Kidney (tissue), 14 donors: ENCODE results near the gene TREML1. TPM values are rescaled to one million over a fixed set of nuclear protein-coding genes. Genes with fewer than 3 reads are reported as not detected.
"Not testable (repeated sequence)": the region's sequence is repeated elsewhere in the genome, so short reads cannot be mapped to it uniquely, and the experiment has no call there.

Source experiments
- DNase-seq, 5 donors: peaks; one replicate each; pipeline ENCODE4 v3.0.0-alpha.2; 2013 to 2020
- FAIRE-seq: peaks from 2 replicates; lab custom pipeline; 2012; peaks lifted over from hg19 to GRCh38; lab: Jason Lieb, UNC
- H3K27ac ChIP-seq, 2 donors: one replicate each; pipeline ENCODE4 v1.7.0; 2013; ENCODE audit warnings: low read depth in 2 of 2, low read length in 2 of 2, inconsistent platforms in 1 of 2
- H3K27me3 ChIP-seq: one replicate; pipeline ENCODE4 v1.7.1; 2013; ENCODE audit warnings: low read length, inconsistent platforms; ENCODE audit not compliant: control insufficient read depth, insufficient read depth
- H3K36me3 ChIP-seq, 3 donors: one replicate each; pipeline versions ENCODE4 v1.7.0 to v1.7.1; 2013; ENCODE audit warnings: low read length in 3 of 3, control low read depth in 1 of 3, inconsistent platforms in 1 of 3; ENCODE audit not compliant: insufficient read depth in 3 of 3, control insufficient read depth in 2 of 3
- H3K4me1 ChIP-seq, 3 donors: one replicate each; pipeline versions ENCODE4 v1.7.0 to v1.7.1; 2013; ENCODE audit warnings: low read length in 3 of 3, inconsistent platforms in 1 of 3, low read depth in 1 of 3; ENCODE audit not compliant: control insufficient read depth in 2 of 3, insufficient read depth in 2 of 3
- H3K4me3 ChIP-seq, 3 donors: one replicate each; pipeline versions ENCODE4 v1.7.0 to v1.8.1; 2013; ENCODE audit warnings: low read length in 3 of 3, control low read depth in 1 of 3, inconsistent platforms in 1 of 3
- H3K9ac ChIP-seq, 3 donors: one replicate each; pipeline versions ENCODE4 v1.7.0 to v1.7.1; 2013; ENCODE audit warnings: low read length in 3 of 3, control low read depth in 1 of 3, inconsistent platforms in 1 of 3
- H3K9me3 ChIP-seq, 3 donors: one replicate each; pipeline versions ENCODE4 v1.7.0 to v1.7.1; 2013; ENCODE audit warnings: low read length in 3 of 3, control low read depth in 1 of 3, inconsistent platforms in 1 of 3; ENCODE audit not compliant: control insufficient read depth in 2 of 3, insufficient read depth in 1 of 3
- intact Hi-C: fragments of 100-400 bp; cut with DNase I; formaldehyde crosslinking; loops from one replicate; pipeline ENCODE4 v1.11.1; 2022
- polyA plus RNA-seq: library from polyadenylated mRNA; stranded (reverse); fragments of 350-450 nt; fragmentation: Illumina TruSeq; extraction: RNeasy Lipid Tissue Mini Kit (QIAGEN cat#74804); gene quantifications from one replicate; pipeline ENCODE4 v1.2.3, GENCODE V29; 2014; ENCODE audit warnings: low read depth, low replicate concordance; ENCODE audit not compliant: insufficient read depth
- total RNA-seq: library from RNA; stranded (reverse); fragmentation: NEBNext Ultra II Directional; extraction: Animal tissue kit (Norgen Biotek cat#: 25700); gene quantifications from one replicate; pipeline ENCODE4 v1.2.1, GENCODE V29; 2021
- TF ChIP-seq, protein P1 (sequence below): IDR thresholded peaks from 3 replicates; pipeline ENCODE4 v1.5.1; 2012; ENCODE audit warnings: mild to moderate bottlenecking, moderate library complexity, borderline replicate concordance; ENCODE audit not compliant: insufficient read depth; ENCODE audit errors: extremely low read depth
- donor health status: control.
- donor health status: control.
- donor health status: control.
- donor health status: control.
- donor health status: control.
- donor health status: DM: yes; HTN: yes; CAD: no.
- donor health status: Normal renal cell carcinoma (clear cell type).

The TREML1 gene
- total and polyA plus RNA-seq, 2 donors from 2014 or later, result 1.0 TPM; not detected in 1

GRCh38 chr6:41190791-41191190 lies 36.6 kb upstream of the TREML1 start:
- intact Hi-C loops, result no loop called here
- TF ChIP-seq, protein P1, sequence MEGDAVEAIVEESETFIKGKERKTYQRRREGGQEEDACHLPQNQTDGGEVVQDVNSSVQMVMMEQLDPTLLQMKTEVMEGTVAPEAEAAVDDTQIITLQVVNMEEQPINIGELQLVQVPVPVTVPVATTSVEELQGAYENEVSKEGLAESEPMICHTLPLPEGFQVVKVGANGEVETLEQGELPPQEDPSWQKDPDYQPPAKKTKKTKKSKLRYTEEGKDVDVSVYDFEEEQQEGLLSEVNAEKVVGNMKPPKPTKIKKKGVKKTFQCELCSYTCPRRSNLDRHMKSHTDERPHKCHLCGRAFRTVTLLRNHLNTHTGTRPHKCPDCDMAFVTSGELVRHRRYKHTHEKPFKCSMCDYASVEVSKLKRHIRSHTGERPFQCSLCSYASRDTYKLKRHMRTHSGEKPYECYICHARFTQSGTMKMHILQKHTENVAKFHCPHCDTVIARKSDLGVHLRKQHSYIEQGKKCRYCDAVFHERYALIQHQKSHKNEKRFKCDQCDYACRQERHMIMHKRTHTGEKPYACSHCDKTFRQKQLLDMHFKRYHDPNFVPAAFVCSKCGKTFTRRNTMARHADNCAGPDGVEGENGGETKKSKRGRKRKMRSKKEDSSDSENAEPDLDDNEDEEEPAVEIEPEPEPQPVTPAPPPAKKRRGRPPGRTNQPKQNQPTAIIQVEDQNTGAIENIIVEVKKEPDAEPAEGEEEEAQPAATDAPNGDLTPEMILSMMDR, result no peak
- FAIRE-seq (no peak), DNase-seq (no peak)
- no peak overlapping the region for H3K4me3 ChIP-seq
- no peak overlapping the region for H3K9ac ChIP-seq
- H3K9me3 ChIP-seq, result peaks cover 0 to 7% (median 0%) of the 10 kb centered on the region in 3 donors
- no peak overlapping the region for H3K27ac ChIP-seq
- no peaks in the 10 kb centered on the region for H3K4me1 ChIP-seq
- H3K27me3 ChIP-seq, result no peaks in the 10 kb centered on the region
- H3K36me3 ChIP-seq, result no peaks in the 10 kb centered on the region

DNA sequence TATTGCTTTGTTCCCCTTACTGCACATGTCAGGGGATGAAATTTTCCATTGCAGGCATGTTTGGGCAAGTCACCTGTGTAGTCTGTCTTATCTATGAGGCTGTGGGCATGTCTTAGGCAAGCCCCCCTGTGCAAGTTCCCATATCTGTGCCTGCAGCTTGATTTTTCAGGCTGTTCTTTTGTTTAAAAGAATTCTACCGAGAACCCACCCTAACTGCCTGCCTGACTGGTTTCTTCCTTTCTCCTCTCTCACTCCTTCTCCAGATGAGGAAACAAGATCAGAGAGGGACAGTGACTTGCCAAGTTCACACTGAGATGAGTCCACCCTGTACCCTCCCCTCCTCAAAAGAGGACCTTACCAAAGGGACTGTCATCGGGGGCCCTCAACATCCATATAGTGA lies 35.8 kb upstream of the TREML1 start:
- Histone ChIP-seq H3K9me3 (peaks cover 0 to 7% (median 0%) of the 10 kb centered on the region in 3 donors), H3K27me3 (no peaks in the 10 kb centered on the region), H3K4me3 (no peak overlapping the region), H3K27ac (no peak overlapping the region), H3K36me3 (no peaks in the 10 kb centered on the region), H3K4me1 (no peaks in the 10 kb centered on the region), H3K9ac (no peak overlapping the region)
- TF ChIP-seq, protein P1, result no peak
- DNase-seq, result no peak
- FAIRE-seq, result no peak
- intact Hi-C loops, result no loop called here

GRCh38 chr6:41189046-41189445 lies 34.9 kb upstream of the TREML1 start:
- H3K27ac ChIP-seq, FAIRE-seq, H3K9ac ChIP-seq, H3K4me3 ChIP-seq, H3K9me3 ChIP-seq, DNase-seq, H3K4me1 ChIP-seq, H3K36me3 ChIP-seq, intact Hi-C loops, H3K27me3 ChIP-seq: not testable (repeated sequence)

DNA sequence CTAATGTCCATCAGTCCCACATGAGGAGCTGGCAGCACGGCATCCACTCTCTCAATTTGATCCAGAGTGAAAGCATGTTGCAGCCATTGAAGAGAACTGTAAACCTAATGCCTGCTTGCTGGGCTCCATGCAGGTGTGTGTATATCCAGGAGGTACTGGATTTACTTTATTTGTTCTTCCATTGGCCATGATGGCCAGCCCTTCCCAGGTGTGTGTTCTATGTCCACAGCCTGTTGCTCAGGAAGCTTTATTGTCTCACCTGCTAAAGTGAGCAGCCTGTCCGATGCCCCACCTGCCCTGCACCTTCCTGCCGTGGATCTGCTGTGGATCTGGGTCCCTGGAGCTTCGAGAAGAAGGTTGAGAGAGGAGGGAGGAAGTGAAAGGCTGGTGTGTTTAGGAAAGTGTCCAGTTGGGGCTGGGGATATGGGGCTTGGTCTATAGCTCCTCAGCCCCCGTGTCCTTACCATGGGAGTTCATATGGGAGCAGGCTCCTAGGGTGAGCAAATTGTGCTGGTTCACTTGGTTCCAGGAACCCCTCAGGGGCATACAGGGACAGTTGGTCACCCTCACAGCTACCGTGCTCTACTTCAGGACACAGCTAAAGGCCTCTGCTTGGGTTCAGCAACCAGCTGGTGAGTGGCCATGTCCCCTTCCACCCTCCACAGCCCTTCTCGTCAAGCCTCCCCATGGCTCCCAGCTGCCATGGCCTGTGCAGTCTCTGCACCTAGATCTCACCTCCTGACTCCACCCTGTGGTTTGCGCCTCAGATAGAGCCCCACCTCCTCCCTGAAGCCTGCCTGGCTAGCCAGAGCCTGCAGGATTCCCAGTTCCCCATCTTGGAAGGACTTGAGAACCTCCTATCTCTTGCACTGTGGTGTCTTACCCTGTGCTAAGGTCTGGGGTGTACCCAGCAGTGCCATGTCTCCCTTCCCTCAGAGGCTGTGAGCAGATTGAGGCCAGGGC lies 34.1 kb upstream of the TREML1 start:
- Histone ChIP-seq H3K27ac (no peak overlapping the region), H3K36me3 (no peaks in the 10 kb centered on the region), H3K4me3 (no peak overlapping the region), H3K4me1 (no peaks in the 10 kb centered on the region), H3K9ac (no peak overlapping the region), H3K9me3 (peaks cover 0 to 7% (median 0%) of the 10 kb centered on the region in 3 donors), H3K27me3 (no peaks in the 10 kb centered on the region)
- intact Hi-C loops, result no loop called here
- TF ChIP-seq, protein P1, result no peak
- no peak for DNase-seq
- FAIRE-seq, result no peak
